ENCODE data around the gene GRIA3. TPM values are rescaled to one million over a fixed set of nuclear protein-coding genes. Genes with fewer than 3 reads are reported as not detected.
"Not testable (repeated sequence)": the region's sequence is repeated elsewhere in the genome, so short reads cannot be mapped to it uniquely, and the experiment has no call there.

GRIA3 gene
- total and polyA plus RNA-seq, 2 donors (not counting 1 experiment from before 2014, with no cell fraction given): 0.52 to 2.3 TPM

DNA sequence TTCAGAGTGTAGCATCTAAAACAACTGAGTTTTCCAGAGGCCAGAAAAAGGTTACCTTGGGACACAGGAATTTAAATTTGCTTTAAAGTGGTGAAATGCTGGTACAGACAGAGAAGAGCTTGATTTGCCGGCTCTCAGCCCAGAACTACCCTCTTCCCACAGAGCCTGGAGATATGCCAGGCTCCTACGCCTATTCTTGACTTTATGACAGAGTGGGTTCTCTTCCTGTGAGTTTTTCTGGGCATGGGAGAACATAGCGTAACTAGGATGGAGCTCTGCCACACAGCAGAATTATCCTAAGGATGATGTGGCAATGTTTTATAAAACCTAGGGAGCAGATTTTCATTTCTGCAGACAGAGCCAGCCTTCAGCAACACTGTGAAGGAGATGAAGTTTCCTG, 241.8 kb downstream of the GRIA3 start:
- H3K4me3 ChIP-seq (replicated peaks in 1 of 4; ENCODE audit: control extremely low read depth in 1 of 4, insufficient read depth in 1 of 4, low read depth in 3 of 4, low read length in 4 of 4): no peak overlapping the region
- TF ChIP-seq, protein P1, sequence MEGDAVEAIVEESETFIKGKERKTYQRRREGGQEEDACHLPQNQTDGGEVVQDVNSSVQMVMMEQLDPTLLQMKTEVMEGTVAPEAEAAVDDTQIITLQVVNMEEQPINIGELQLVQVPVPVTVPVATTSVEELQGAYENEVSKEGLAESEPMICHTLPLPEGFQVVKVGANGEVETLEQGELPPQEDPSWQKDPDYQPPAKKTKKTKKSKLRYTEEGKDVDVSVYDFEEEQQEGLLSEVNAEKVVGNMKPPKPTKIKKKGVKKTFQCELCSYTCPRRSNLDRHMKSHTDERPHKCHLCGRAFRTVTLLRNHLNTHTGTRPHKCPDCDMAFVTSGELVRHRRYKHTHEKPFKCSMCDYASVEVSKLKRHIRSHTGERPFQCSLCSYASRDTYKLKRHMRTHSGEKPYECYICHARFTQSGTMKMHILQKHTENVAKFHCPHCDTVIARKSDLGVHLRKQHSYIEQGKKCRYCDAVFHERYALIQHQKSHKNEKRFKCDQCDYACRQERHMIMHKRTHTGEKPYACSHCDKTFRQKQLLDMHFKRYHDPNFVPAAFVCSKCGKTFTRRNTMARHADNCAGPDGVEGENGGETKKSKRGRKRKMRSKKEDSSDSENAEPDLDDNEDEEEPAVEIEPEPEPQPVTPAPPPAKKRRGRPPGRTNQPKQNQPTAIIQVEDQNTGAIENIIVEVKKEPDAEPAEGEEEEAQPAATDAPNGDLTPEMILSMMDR (conservative IDR thresholded peaks at IDR 0.05 in 1 of 2, IDR thresholded peaks at IDR 0.05 in 1 of 2; ENCODE audit: low read depth in 1 of 2, low read length in 2 of 2): no peak
- TF ChIP-seq EZH2 (IDR thresholded peaks at IDR 0.05; ENCODE audit: low read length, missing control alignments): no peak
- H3K36me3 ChIP-seq (ENCODE audit: control insufficient read depth, insufficient read depth, low read length): no peaks in the 10 kb centered on the region
- no peaks in the 10 kb centered on the region for H3K79me2 ChIP-seq (ENCODE audit: control insufficient read depth, insufficient read depth, low read length)
- no peak overlapping the region for H3K9ac ChIP-seq (ENCODE audit: insufficient read depth, low read length)
- no peaks in the 10 kb centered on the region for H3K27me3 ChIP-seq (ENCODE audit: control insufficient read depth, insufficient read depth, low read length)
- no peaks in the 10 kb centered on the region for H3K9me3 ChIP-seq (ENCODE audit: control insufficient read depth, insufficient read depth, low read depth, low read length)
- peak; percentile 63 to 66 for DNase-seq (ENCODE audit: low read depth in 2 of 2)
- peak overlapping the region; percentile 0 for H3K4me2 ChIP-seq (ENCODE audit: extremely low read depth, insufficient read depth, low read length)
- no peaks in the 10 kb centered on the region for H3K4me1 ChIP-seq (ENCODE audit: control insufficient read depth, extremely low read depth, insufficient read depth, low read length)
- H2AFZ ChIP-seq (ENCODE audit: low read length): no peak overlapping the region
- H3K27ac ChIP-seq (ENCODE audit: insufficient read depth, low read length): no peak overlapping the region
- H4K20me1 ChIP-seq (ENCODE audit: control insufficient read depth, extremely low read depth, insufficient read depth, low read length): no peaks in the 10 kb centered on the region

DNA sequence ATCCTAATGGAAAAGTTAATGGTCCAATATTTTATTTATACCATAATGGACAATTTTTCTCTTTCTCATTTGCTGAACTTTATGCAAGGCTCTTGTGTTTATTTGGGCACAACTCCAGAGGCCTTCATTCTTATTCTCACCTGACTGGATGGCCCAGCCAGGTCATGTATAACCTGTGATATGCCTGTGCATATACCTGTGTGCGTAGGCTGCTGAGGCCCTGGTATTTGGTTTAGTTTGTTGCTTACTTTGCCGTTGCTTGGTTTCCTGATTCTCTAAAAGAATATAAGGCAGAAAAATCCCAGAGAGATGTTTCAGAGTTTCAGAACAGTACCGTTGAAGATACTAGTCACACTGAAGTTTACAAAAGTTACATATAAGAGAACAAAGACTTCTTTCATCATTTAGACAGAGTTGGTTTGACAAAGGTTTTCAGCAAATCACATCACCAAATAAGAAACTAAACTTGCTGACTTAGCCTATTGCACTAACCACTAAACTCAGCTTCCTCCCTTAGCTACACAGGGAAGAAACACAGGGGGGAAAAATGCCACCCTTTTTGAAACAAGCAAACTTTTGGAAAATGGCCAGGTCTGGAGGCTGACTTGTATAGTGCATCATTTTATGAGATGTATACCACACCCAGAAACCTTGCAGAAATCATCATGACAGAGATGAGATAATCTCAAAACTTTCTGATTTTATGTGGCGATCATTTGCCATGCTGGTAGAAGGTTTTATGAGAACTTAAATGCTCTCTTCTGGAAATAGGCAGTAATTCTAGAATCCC, 248.5 kb downstream of the GRIA3 start:
- no peak overlapping the region for H3K4me2 ChIP-seq (ENCODE audit: extremely low read depth, insufficient read depth, low read length)
- H3K9ac ChIP-seq (ENCODE audit: insufficient read depth, low read length): no peak overlapping the region
- TF ChIP-seq EZH2 (IDR thresholded peaks at IDR 0.05; ENCODE audit: low read length, missing control alignments): no peak
- TF ChIP-seq, protein P1 (conservative IDR thresholded peaks at IDR 0.05 in 1 of 2, IDR thresholded peaks at IDR 0.05 in 1 of 2; ENCODE audit: low read depth in 1 of 2, low read length in 2 of 2): no peak

DNA sequence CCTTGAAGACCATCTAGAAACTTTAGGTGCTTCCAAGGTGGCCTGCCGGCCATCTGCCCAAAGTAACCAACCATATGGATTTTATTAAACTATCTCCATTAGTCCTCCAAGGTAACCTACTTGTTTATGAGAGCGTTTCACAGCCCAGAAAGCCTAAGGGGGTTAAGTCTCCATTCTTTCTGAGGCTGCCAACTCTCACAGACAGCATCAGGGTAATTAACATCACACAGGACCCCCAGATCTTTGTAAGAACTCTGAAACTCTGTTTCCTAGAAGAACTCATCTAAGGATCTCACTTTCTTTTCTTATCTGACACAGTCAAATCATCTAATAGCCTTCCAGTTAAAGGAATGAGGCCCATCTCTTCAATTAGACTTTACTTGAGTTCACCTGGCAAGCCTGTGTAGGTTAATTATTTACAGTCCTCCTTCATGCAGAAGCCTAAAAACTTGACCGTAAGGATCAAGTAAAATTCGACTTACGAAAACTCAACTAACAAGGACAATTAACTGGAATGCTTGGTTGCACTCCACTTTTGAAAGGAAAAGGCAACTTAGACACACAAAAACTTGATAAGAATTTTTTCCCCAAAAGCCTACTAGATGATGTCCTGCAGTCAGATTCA, 252.5 kb downstream of the GRIA3 start:
- no peaks in the 10 kb centered on the region for H3K9me3 ChIP-seq (ENCODE audit: control insufficient read depth, insufficient read depth, low read depth, low read length)
- no peaks in the 10 kb centered on the region for H3K4me1 ChIP-seq (ENCODE audit: control insufficient read depth, extremely low read depth, insufficient read depth, low read length)
- no peak for DNase-seq (ENCODE audit: low read depth in 2 of 2)
- H3K27ac ChIP-seq (ENCODE audit: insufficient read depth, low read length): no peak overlapping the region
- H2AFZ ChIP-seq (ENCODE audit: low read length): no peak overlapping the region
- TF ChIP-seq EZH2 (IDR thresholded peaks at IDR 0.05; ENCODE audit: low read length, missing control alignments): no peak
- TF ChIP-seq, protein P1 (conservative IDR thresholded peaks at IDR 0.05 in 1 of 2, IDR thresholded peaks at IDR 0.05 in 1 of 2; ENCODE audit: low read depth in 1 of 2, low read length in 2 of 2): no peak
- no peaks in the 10 kb centered on the region for H3K27me3 ChIP-seq (ENCODE audit: control insufficient read depth, insufficient read depth, low read length)
- H3K4me2 ChIP-seq (ENCODE audit: extremely low read depth, insufficient read depth, low read length): no peak overlapping the region
- no peak overlapping the region for H3K9ac ChIP-seq (ENCODE audit: insufficient read depth, low read length)
- no peak overlapping the region for H3K4me3 ChIP-seq (replicated peaks in 1 of 4; ENCODE audit: control extremely low read depth in 1 of 4, insufficient read depth in 1 of 4, low read depth in 3 of 4, low read length in 4 of 4)
- no peaks in the 10 kb centered on the region for H4K20me1 ChIP-seq (ENCODE audit: control insufficient read depth, extremely low read depth, insufficient read depth, low read length)
- no peaks in the 10 kb centered on the region for H3K36me3 ChIP-seq (ENCODE audit: control insufficient read depth, insufficient read depth, low read length)
- no peaks in the 10 kb centered on the region for H3K79me2 ChIP-seq (ENCODE audit: control insufficient read depth, insufficient read depth, low read length)

More for the DNA sequence above, 248.5 kb downstream of the GRIA3 start:
- DNase-seq (ENCODE audit: low read depth in 2 of 2): no peak
- Histone ChIP-seq H3K9me3 (ENCODE audit: control insufficient read depth, insufficient read depth, low read depth, low read length) (no peaks in the 10 kb centered on the region), H3K27ac (ENCODE audit: insufficient read depth, low read length) (no peak overlapping the region), H3K27me3 (ENCODE audit: control insufficient read depth, insufficient read depth, low read length) (no peaks in the 10 kb centered on the region), H3K4me1 (ENCODE audit: control insufficient read depth, extremely low read depth, insufficient read depth, low read length) (no peaks in the 10 kb centered on the region), H2AFZ (ENCODE audit: low read length) (no peak overlapping the region), H4K20me1 (ENCODE audit: control insufficient read depth, extremely low read depth, insufficient read depth, low read length) (no peaks in the 10 kb centered on the region), H3K4me3 (replicated peaks in 1 of 4; ENCODE audit: control extremely low read depth in 1 of 4, insufficient read depth in 1 of 4, low read depth in 3 of 4, low read length in 4 of 4) (no peak overlapping the region), H3K36me3 (ENCODE audit: control insufficient read depth, insufficient read depth, low read length) (no peaks in the 10 kb centered on the region), H3K79me2 (ENCODE audit: control insufficient read depth, insufficient read depth, low read length) (no peaks in the 10 kb centered on the region)

DNA sequence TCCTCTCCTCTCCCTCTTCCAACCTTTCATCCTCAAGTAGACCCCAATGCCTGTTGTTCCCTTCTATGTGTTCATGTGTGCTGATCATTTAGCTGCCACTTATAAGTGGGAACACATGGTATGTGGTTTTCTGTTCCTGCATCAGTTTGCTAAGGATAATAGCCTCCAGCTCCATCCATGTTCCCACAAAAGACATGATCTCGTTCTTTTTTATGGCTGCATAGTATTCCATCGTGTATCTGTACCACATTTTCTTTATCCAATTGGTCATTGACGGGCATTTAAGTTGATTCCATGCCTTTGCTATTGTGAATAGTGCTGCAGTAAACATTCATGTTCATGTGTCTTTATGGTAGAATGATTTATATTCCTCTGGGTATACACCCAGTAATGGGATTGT, 255.8 kb downstream of the GRIA3 start:
- not testable (repeated sequence) for DNase-seq (ENCODE audit: low read depth in 2 of 2); H3K27me3 ChIP-seq (ENCODE audit: control insufficient read depth, insufficient read depth, low read length); H3K4me3 ChIP-seq (replicated peaks in 1 of 4; ENCODE audit: control extremely low read depth in 1 of 4, insufficient read depth in 1 of 4, low read depth in 3 of 4, low read length in 4 of 4); H3K36me3 ChIP-seq (ENCODE audit: control insufficient read depth, insufficient read depth, low read length); H4K20me1 ChIP-seq (ENCODE audit: control insufficient read depth, extremely low read depth, insufficient read depth, low read length); H3K9me3 ChIP-seq (ENCODE audit: control insufficient read depth, insufficient read depth, low read depth, low read length); H3K4me1 ChIP-seq (ENCODE audit: control insufficient read depth, extremely low read depth, insufficient read depth, low read length); H3K79me2 ChIP-seq (ENCODE audit: control insufficient read depth, insufficient read depth, low read length); H3K27ac ChIP-seq (ENCODE audit: insufficient read depth, low read length); H3K9ac ChIP-seq (ENCODE audit: insufficient read depth, low read length); H3K4me2 ChIP-seq (ENCODE audit: extremely low read depth, insufficient read depth, low read length); H2AFZ ChIP-seq (ENCODE audit: low read length)

Data from fibroblast of lung (primary cell).